ENCODE data around the gene CSTF1. TPM values are rescaled to one million over a fixed set of nuclear protein-coding genes. Genes with fewer than 3 reads are reported as not detected.

CSTF1 gene
- total RNA-seq, 4 donors from 2014 or later = 20.8 to 26.8 (median 22.0) TPM

DNA sequence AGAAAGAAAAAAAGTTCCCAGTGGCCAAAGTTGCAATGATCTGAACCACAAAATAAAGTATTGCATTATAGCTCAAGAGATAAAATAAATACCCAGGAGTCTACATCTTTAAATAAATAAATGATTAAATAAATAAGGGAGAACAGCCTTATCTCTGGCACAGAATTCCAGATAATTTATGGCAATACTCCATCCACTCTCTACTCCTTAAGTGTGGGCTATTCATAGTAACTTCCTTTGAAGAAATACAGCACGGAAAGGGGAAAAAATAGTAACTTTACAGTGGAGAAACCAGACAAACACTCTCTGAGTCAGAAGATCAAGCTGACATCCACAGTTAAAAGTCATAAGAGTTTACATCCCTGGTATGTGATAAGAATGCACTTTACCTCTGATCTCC is 12.1 kb upstream of the CSTF1 start:
- ATAC-seq (ENCODE audit: low FRiP score) (no peak), DNase-seq (ENCODE audit: low spot score) (no peak)
- TF ChIP-seq, protein P1, sequence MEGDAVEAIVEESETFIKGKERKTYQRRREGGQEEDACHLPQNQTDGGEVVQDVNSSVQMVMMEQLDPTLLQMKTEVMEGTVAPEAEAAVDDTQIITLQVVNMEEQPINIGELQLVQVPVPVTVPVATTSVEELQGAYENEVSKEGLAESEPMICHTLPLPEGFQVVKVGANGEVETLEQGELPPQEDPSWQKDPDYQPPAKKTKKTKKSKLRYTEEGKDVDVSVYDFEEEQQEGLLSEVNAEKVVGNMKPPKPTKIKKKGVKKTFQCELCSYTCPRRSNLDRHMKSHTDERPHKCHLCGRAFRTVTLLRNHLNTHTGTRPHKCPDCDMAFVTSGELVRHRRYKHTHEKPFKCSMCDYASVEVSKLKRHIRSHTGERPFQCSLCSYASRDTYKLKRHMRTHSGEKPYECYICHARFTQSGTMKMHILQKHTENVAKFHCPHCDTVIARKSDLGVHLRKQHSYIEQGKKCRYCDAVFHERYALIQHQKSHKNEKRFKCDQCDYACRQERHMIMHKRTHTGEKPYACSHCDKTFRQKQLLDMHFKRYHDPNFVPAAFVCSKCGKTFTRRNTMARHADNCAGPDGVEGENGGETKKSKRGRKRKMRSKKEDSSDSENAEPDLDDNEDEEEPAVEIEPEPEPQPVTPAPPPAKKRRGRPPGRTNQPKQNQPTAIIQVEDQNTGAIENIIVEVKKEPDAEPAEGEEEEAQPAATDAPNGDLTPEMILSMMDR (IDR thresholded peaks at IDR 0.05) = no peak

DNA sequence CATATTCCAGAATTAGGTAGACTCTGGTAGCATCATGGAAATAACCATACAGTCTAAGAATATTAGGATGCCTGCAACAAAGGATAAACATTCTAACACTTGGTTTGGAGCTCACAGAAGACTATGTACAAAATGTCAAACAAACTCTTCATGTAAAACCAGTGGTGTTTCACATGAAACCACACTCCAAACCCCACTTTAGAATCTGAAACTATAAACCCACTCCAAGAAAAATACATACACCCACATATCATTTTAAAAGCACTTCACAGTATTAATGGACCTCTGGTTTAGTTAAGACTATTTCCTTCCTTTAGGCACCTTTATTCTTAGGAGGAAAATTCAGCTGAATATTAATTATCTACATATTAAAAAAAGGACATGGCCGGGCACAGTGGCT is 10.9 kb upstream of the CSTF1 start:
- ATAC-seq (ENCODE audit: low FRiP score) (no peak), DNase-seq (ENCODE audit: low spot score) (no peak)
- TF ChIP-seq, protein P1 (IDR thresholded peaks at IDR 0.05) = no peak

DNA sequence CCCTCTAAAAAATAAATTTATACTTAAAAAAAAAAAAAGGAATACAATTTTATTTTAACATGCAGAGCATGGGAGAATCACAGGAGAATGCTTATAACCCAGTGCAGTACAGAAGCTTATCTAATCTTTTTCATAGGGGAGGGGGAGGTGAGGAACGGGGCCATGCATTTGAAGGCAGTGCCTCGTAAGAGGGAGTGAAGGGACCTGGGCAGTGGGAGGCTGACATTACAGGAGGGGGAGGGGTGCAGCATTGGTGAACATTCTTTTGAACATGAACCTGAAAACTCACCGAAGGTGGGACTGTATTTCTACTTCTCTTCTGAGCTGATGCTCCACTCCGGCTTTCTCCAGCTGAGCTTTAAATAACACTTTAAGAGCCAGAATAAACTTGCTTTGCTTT is 9.7 kb upstream of the CSTF1 start:
- ATAC-seq (ENCODE audit: low FRiP score) (no peak), DNase-seq (ENCODE audit: low spot score) (no peak)
- TF ChIP-seq, protein P1 (IDR thresholded peaks at IDR 0.05) = no peak

DNA sequence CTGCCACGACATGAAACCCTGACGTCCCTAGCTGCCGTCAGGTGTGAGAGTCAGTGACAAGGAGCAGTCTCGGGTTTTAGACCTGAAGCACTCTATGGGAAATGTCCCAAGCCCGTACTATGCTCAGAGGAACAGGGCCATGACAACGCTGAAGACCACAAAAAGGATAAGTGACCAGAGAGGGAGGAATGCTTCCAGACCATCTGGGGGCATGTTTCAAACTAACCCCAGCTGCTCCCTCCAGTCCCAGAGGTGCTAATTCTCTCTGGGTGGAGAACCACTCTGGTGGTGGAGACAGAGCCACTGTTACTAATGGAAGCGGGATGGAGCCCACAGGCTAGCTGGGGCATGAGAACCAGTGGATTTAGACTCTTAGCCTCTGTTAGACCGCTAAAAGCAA is 9.1 kb upstream of the CSTF1 start:
- TF ChIP-seq, protein P1 (IDR thresholded peaks at IDR 0.05) = no peak
- DNase-seq (ENCODE audit: low spot score) (no peak), ATAC-seq (ENCODE audit: low FRiP score) (no peak)

DNA sequence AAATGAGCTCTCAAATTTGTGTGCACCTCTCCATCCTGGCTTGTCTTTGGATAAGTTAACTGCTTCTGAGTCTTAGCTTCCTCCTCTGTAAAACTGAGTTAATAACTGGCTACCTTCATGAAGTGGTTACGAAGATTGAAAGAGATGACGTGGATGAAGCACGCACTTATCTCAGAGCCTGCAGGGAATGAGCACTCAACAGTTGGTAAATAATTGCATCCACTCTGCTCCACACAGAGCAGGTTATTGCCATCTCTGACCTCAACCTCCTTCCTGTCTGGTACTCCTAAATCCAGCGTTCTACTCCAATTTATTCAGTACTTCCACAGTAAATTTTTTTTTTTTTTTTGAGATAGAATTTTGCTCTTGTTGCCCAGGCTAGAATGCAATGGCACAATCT is 7.3 kb upstream of the CSTF1 start:
- ATAC-seq (ENCODE audit: low FRiP score) = no peak
- DNase-seq (ENCODE audit: low spot score) = no peak
- TF ChIP-seq, protein P1 (IDR thresholded peaks at IDR 0.05) = no peak

DNA sequence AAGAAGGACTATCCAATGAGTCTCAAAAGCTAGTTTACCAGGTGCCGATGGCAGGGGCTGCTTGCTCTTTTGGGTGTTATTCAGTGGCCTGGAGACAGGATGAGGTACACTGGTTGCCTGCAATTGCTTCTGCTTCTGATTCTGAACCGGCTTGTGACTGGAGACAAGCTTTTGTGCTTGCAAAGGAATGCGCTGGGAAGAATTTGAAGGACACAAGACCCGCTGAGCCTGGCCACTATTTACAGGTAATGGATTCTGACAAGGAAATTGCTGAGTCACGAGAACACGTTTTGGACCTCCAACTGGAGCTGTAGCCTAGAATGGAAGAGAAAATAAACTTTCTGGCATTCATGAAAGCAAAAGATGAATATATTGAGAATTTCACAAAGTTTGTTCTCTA is 6.2 kb upstream of the CSTF1 start:
- TF ChIP-seq, protein P1 (IDR thresholded peaks at IDR 0.05) = no peak
- ATAC-seq (ENCODE audit: low FRiP score) = no peak
- no peak for DNase-seq (ENCODE audit: low spot score)

DNA sequence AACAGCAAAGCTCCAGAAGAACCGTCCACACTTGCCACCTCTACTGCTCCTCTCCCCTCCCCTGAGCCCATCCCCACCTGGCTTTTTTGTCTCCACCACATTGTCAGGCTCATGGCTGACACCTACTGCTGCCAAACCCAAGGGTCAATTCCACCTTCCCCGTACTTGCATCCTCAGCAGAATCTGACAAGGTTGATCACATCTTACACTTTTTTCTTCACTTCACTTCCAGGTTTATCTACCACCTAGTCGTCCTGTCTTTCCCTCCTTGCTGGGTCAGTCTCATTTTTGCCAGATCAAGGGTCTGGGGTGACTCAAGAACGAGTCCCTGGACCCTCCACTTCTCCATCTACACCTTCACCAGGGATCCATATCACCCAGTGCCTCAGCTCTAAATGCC is 3.6 kb upstream of the CSTF1 start:
- ATAC-seq (ENCODE audit: low FRiP score) (no peak), DNase-seq (ENCODE audit: low spot score) (no peak)
- TF ChIP-seq, protein P1 (IDR thresholded peaks at IDR 0.05) = no peak
